Esophagus squamous epithelium (tissue), 4 donors: Measurements from ENCODE around the gene SLIT2.

ENCODE experiments used
- POLR2A ChIP-seq, 4 donors: fragments of 450-650 bp; IDR thresholded peaks; one replicate each; pipeline ENCODE4 v1.6.1; 2017; ENCODE audit warnings: antibody characterized with exemption in 4 of 4, mild to moderate bottlenecking in 4 of 4, moderate library complexity in 3 of 4
- TF ChIP-seq, protein P1 (sequence below), 6 experiments: fragments of 450-650 bp in 4 of 6; fragments of 200-600 bp in 2 of 6; sonication (generic) in 2 of 6; IDR thresholded peaks; one replicate each; pipeline ENCODE4 v1.5.1; 2016 to 2019; ENCODE audit warnings: antibody characterized with exemption in 6 of 6, mild to moderate bottlenecking in 4 of 6, moderate library complexity in 4 of 6

DNA sequence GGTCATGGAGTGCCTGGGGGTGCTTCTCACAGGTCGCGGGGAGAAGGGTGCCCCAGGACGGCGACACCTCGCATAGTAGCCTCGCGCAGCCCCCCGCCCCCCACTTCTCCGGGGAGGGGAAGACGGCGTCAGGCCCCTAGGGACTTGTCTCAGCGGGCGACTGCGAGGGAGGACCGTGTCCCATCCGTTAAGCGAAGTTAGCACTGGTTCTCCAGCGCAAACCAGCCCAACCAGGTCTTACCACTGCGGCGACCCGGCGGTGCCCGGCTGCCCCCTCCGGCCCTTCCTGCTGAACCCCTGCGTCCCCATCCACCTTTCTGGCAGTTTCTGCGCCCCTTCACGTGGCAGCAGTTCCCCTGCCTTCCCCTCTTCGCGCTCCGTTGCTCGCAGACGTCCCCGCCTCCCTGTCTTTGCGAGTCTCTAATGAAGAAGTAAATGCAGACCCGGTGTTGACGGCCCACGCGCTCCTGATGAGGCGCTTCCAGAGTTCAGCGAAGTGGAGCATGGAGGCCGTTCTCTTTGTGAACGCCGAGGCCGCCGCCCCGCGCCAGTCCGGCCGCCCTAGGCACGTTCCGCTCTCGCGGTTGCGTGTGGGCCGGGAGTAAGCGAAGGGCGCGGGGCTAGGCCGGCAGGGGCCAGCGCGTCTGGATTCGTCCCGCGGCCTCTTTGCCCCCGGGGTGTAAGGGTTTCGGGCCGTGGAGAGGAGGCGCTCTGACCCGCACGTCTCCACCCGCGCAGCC lies 3.0 kb downstream of the SLIT2 start:
- TF ChIP-seq, protein P1, sequence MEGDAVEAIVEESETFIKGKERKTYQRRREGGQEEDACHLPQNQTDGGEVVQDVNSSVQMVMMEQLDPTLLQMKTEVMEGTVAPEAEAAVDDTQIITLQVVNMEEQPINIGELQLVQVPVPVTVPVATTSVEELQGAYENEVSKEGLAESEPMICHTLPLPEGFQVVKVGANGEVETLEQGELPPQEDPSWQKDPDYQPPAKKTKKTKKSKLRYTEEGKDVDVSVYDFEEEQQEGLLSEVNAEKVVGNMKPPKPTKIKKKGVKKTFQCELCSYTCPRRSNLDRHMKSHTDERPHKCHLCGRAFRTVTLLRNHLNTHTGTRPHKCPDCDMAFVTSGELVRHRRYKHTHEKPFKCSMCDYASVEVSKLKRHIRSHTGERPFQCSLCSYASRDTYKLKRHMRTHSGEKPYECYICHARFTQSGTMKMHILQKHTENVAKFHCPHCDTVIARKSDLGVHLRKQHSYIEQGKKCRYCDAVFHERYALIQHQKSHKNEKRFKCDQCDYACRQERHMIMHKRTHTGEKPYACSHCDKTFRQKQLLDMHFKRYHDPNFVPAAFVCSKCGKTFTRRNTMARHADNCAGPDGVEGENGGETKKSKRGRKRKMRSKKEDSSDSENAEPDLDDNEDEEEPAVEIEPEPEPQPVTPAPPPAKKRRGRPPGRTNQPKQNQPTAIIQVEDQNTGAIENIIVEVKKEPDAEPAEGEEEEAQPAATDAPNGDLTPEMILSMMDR (IDR thresholded peaks at IDR 0.05): no peak
- no peak for TF ChIP-seq POLR2A (IDR thresholded peaks at IDR 0.05)
